SH-SY5Y (cell line): ENCODE data around the gene CAPN14.

Source experiments
- GATA2 ChIP-seq: IDR thresholded peaks from 2 replicates; pipeline ENCODE4 v1.6.1; 2011; ENCODE audit warnings: mild to moderate bottlenecking, low read depth, low read length
- GATA3 ChIP-seq: IDR thresholded peaks from 2 replicates; pipeline ENCODE4 v1.6.1; 2011; ENCODE audit warnings: low read depth, mild to moderate bottlenecking, low read length, moderate library complexity

GRCh38 chr2:31222071-31222470 is 4.8 kb upstream of the CAPN14 start:
- TF ChIP-seq GATA2 (no peak), GATA3 (no peak)
